ENCODE results near the gene TMEM119.

The TMEM119 gene, protein sequence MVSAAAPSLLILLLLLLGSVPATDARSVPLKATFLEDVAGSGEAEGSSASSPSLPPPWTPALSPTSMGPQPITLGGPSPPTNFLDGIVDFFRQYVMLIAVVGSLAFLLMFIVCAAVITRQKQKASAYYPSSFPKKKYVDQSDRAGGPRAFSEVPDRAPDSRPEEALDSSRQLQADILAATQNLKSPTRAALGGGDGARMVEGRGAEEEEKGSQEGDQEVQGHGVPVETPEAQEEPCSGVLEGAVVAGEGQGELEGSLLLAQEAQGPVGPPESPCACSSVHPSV

DNA sequence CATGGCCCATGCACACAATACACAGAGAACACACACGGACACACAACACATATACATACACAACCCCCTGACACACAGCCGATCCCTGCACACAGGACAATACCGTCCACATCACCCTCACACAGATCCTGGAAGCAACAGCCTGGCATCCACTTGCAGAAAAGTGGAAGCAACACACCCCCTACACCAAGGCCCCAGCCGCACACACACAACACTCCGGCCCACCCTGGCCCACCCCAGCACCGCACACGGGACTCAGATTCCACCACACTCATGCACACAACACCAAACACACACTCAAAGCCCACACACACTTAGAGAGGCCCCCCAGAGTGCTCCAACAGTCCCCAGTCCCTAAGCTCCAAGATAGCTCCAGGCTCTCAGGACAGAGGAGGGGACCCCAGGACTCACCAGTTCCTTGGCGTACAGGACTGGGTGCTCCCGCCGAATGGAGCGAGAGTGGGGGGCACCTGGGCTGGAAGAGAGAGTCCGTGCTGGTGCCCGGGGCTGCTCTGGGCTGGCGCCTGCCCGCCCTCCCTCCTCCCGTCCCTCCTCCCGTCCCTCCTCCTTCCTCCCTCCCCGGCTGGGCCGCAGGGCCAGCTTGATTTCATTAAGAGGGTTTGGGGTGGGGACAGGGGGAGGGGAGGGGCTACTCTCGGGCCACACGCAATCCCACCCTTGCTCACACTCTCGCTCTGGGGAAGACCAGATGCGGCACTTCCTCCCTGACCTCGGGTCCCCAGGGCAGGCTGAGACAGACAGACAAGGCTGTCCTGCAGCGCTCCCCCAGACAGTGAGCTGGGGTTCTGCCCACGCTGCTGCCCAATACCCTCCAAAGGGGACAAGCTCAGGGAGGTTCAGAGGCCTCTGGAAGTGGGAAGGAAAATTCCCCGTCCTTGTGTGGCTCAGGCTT lies at the start of gene TMEM119:
Gene TMEM119, minus strand, starts transcription at position 526 of the 913 bp plus-strand sequence. CDS start 5,701 bp downstream, outside the sequence.
- DNase-seq (ENCODE audit: insufficient read length, low spot score) (no peak), FAIRE-seq (no peak)
- TF ChIP-seq, protein P1, sequence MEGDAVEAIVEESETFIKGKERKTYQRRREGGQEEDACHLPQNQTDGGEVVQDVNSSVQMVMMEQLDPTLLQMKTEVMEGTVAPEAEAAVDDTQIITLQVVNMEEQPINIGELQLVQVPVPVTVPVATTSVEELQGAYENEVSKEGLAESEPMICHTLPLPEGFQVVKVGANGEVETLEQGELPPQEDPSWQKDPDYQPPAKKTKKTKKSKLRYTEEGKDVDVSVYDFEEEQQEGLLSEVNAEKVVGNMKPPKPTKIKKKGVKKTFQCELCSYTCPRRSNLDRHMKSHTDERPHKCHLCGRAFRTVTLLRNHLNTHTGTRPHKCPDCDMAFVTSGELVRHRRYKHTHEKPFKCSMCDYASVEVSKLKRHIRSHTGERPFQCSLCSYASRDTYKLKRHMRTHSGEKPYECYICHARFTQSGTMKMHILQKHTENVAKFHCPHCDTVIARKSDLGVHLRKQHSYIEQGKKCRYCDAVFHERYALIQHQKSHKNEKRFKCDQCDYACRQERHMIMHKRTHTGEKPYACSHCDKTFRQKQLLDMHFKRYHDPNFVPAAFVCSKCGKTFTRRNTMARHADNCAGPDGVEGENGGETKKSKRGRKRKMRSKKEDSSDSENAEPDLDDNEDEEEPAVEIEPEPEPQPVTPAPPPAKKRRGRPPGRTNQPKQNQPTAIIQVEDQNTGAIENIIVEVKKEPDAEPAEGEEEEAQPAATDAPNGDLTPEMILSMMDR (IDR thresholded peaks at IDR 0.05; ENCODE audit: insufficient read depth, missing control alignments), result no peak

DNA sequence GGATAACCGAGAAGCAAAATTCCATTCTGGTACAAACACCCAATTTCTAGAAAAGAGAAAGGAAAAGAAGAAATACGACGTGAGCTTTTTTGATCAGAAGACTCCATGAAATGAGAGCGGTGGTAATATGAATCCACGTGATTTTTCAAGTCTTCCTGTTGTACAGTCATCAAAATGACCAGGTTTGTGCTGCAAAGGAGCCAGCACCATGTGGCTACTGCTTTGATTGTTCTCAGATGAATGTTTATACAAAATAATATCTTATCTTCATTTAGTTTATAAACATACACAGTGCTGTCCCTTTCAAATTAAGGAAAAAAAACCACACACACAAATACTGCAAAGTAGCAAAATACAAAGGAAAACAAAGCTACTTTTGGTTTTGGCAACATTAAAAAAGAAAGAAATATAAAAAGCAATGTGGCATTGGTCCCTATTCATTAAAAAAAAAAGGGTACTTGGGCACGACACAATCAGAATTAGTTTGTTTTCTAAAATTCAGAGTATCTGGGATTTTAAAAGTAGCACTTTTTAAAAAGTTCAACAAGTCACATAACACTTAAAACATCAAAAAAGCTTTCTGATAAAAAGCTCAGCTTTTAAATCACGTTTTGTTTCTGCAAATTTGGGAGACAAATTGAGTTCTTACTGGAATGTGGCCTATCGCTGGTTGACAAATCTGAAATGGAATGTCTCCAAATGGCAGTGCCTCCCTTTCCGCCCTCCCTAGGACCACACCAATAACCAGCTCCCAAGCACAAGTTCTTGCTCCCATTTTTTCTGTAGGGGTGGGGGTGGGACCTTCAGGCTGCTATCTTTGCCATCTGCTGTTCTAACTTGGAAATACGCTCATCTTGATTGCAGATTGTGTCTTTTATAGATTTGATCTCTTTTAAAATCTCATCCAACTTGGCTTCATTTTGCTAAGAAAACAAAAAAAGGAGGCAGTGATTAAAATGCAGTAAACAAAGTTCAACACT lies 49.0 kb upstream of the TMEM119 start:
- no peak for DNase-seq (ENCODE audit: insufficient read length, low spot score)
- TF ChIP-seq, protein P1 (IDR thresholded peaks at IDR 0.05; ENCODE audit: insufficient read depth, missing control alignments), result no peak
- no peak for FAIRE-seq

DNA sequence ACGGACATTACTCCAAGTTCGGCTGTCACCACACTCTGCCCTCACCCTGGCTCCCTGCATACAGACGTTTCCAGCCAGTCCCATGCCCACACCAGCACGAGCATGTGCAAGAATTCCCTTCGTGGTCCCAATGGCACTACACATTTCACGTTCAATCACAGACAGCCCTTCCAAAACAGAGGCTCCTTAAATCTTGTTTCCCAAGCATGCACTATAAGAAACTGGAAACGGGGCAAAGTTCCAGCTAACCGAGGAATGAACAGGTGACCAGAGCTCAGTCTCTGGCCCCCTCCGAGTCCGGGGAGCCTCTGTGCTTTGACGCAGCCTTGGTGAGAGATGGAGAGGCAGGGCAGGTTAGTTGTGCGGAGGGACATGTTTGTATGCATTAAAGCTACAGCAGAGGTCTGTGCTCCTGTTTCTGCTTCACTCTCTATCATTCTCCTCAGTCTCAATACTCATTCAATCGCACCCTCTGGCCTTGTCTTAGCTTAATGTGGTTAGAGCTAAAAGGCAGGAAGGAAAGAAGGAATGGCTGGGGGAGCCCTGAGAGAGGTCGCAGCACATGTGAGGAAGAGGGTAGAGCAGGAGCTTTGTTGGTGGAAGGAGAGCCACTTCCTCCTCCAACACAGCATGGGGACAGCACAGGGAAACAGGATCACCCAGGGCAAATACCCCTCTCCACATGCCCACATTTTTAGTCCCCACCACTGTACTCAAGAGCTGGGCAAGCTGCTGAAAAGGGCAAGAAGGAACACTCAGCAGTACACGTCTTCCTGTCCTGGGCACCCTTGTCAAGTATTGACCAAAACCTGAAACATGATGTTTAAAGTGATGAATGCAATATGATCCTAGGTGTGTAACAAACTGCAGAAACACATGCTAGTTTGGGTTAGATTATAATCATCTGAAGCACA lies 48.1 kb upstream of the TMEM119 start:
- no peak for FAIRE-seq
- TF ChIP-seq, protein P1 (IDR thresholded peaks at IDR 0.05; ENCODE audit: insufficient read depth, missing control alignments), result no peak
- DNase-seq (ENCODE audit: insufficient read length, low spot score), result no peak

DNA sequence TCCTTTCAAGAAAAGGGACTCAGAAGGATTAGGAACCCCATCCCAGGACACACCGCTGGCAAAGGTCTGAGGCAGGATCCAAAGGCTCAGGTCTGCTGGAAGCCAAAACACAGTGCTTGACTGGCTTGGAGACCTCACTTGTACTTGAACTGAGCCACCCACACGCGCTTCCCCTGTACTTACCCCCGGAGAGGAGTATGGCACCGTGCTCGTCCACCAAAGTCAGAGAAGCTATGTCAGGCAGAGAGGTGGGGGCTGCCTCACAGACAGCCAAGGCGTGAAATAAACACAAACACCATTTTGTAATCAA lies 46.9 kb upstream of the TMEM119 start:
- DNase-seq (ENCODE audit: insufficient read length, low spot score), result no peak
- TF ChIP-seq, protein P1 (IDR thresholded peaks at IDR 0.05; ENCODE audit: insufficient read depth, missing control alignments), result no peak
- no peak for FAIRE-seq

DNA sequence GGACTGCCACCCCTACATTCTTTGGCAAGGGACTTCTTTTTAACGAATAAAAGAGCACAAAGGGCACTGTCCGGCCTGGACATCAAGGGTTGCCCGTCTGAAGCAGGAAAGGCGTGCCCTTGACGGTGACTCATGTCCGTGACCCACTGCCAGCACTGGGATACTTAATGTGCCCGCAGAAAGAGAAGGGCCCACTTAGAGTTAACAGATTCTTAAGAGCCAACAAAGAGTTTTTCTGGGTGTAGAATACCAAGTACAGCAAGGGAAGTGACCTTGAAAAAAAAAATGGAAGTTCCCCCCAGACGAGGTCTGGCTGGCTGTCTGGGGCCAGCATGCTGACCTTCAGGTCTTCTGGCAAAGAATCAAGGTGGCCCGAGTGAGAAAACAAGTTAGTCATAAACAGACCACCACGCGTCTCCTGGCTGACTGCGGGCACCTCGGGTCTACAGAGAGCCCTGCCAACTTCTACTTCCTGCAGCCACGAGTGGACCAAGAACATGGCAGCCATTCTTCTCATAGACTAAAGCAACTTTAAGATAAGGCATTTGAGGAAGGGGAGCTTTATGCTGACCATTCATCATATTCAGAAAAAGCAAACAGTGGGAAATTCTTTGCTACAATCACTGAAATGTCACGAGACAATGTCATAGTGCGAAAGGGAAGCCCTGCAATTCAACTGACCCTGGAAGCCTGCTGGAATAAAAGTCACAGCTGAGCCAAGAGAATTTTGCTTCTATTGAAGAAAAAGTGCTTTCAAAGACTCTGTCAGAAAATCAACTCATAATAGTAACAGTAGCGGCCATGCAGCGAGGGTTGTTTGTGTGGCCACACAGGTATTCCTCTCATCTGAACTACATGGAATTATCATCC lies 46.3 kb upstream of the TMEM119 start:
- TF ChIP-seq, protein P1 (IDR thresholded peaks at IDR 0.05; ENCODE audit: insufficient read depth, missing control alignments), result no peak
- no peak for FAIRE-seq
- DNase-seq (ENCODE audit: insufficient read length, low spot score), result no peak
